HG03558 (cell line): ENCODE data around the gene EN2.

ENCODE experiments used
- ATAC-seq: cut with Tn5 transposase; IDR thresholded peaks from one replicate; pipeline ENCODE4 v1.9.1; 2021; ENCODE audit warnings: moderate number of reproducible peaks; ENCODE audit not compliant: unreplicated experiment; ENCODE audit errors: extremely low read depth

Gene EN2

DNA sequence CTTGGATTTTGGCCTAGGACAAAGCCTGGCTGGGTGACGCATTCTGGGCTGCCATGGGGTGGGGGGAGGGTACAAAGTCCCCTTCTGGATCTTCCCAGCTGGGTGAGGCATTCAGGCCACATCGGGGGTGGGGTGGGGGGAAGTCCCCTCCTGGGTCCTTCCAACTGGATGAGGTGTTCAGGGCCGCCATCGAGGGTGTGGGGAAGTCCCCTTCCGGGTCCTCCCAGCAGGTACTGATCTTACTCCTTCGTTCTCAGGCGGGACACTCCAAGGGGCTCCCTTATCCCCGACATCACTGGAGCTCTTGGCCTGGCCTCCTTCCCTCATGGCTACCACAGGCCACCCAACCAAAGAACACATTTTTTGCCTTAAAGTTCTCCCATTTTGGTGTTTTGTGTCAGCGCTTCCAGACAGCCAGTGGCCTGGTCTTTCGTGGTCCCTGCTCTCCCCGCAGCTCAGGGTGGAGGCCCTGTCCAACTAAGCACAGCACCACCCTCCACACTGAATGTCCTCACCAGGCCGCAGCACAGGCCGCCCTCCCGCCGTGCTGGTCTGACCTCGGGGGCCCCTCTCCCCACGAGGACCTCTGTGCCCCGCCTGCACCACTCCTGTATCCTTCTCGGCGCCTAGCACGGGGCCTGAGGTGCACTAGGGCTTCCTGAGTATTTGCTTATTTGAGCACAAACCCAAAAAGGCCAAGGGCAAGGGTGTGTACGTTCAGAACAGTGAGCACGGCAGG is 38.5 kb downstream of the EN2 start:
- no peak for ATAC-seq

GRCh38 chr7:155497149-155497901 is 39.4 kb downstream of the EN2 start:
- ATAC-seq, result no peak

GRCh38 chr7:155505422-155505793 is 47.5 kb downstream of the EN2 start:
- no peak for ATAC-seq

- ATAC-seq, result no peak
These were observed 49.0 kb downstream of the EN2 start for GRCh38 chr7:155506854-155507337.

- ATAC-seq, result no peak
These were observed 49.6 kb downstream of the EN2 start for GRCh38 chr7:155507576-155507975.

DNA sequence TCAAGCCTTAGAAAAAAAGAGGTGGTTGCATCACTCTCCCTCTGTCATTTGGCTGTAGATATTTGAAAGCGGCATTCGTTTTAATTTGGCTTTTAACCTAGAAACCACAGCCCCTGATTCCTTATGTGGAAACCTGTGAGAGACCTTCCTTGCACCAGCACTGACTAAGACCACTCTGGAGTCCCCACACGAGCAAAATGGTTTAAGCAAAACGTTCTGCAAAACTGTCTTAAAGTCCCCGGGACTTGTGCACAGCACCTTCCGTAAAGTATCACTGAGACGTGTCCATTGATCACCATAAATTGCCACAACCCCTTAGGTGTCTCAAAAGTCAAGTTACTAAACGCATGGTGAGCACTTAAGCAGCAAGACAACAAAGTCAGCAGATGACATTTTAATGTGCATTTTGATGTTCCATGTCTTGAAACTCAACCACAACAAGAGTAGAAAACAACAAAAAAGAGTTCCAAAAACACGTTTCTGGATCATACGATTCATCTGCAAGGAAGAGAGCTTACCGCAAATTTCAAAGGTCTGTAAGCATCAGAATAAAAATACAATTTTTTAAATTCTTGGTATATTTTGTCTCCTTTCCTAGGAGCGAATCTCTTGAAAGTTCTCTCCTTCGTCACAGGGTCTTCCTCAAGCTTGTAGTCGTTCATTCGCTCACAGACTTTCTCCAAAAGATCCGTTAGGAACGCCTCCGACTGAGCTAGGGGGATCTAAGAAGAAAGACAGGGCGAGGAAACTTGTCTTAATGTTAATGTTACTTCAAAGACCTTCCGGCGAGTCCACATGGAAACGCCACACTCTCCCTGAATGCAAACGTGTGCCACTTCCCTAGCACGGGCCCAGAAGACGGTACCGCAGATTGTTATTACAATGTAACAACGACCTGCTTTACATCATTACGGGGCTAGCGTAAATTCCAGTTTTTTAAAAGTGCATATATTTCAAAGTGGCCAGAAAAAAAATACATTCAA is 50.7 kb downstream of the EN2 start:
- ATAC-seq, result no peak

- no peak for ATAC-seq
These were observed 51.4 kb downstream of the EN2 start for GRCh38 chr7:155509359-155509724.

- no peak for ATAC-seq
These were observed 52.0 kb downstream of the EN2 start for GRCh38 chr7:155509725-155510551.

- ATAC-seq, result no peak
These were observed 53.2 kb downstream of the EN2 start for GRCh38 chr7:155510975-155511701.

GRCh38 chr7:155511702-155511996 is 53.7 kb downstream of the EN2 start:
- no peak for ATAC-seq

- no peak for ATAC-seq
These were observed 54.4 kb downstream of the EN2 start for GRCh38 chr7:155512246-155512887.

DNA sequence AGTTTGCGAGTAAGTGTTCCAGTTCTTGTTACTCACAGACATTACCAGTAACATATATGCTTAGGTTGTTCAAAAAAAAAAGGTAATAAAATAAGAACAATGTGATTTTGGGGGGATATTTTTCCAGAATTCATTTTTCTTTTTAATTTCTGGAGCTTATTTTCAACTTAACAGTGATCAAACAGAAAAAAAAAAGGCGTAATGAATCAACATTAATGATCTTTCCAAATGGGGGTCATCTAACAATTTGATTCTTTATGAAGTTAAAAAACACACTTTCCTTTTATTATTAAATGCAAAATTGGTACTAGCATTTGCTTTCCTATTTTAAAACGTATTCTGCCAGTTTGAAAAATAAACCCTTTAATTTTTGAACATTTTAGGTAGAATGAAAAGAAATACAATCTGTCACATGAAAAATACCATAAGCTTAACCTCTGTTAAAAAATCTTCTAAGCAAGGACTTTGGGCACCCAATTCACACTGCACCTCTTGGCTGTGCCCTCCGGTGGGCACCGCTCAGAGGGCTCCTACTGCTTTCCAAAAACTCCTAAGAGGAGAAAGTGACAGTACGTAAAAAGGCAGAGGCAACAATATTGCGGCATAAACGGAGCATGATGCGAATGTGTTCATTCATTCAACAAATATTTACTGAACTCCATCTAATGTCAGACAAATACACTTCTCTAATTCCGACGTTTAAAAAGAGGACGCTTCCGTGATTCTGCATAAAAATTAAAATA is 55.8 kb downstream of the EN2 start:
- ATAC-seq, result no peak

- ATAC-seq, result no peak
These were observed 56.4 kb downstream of the EN2 start for GRCh38 chr7:155514296-155514695.
